ENCODE results near the gene MRAP. TPM values are rescaled to one million over a fixed set of nuclear protein-coding genes. Genes with fewer than 3 reads are reported as not detected.

Gene MRAP
- total and polyA plus RNA-seq, 10 of the 15 experiments (the other 5 are each of a cell fraction or from before 2014, with no cell fraction given), result 0.34 to 1.2 TPM; not detected in 8

- Histone ChIP-seq H3K9me3 (replicated peaks; ENCODE audit: control insufficient read depth, insufficient read depth, low read length) (no peaks in the 10 kb centered on the region; the same call in 2 of the 3 replicates), H3K79me2 (ENCODE audit: control insufficient read depth, insufficient read depth, low read length) (no peaks in the 10 kb centered on the region), H3K36me3 (ENCODE audit: control insufficient read depth in 2 of 2, insufficient read depth in 2 of 2, low read length in 1 of 2) (peaks cover 38 to 43% of the 10 kb centered on the region in 2 experiments), H3K9ac (ENCODE audit: control insufficient read depth, insufficient read depth, low read length) (no peak overlapping the region), H4K20me1 (ENCODE audit: control insufficient read depth, insufficient read depth) (no peaks in the 10 kb centered on the region), H2AFZ (ENCODE audit: control insufficient read depth, low read depth, low read length) (no peak overlapping the region), H3K4me3 (no peak overlapping the region), H3K27me3 (replicated peaks in 1 of 2; ENCODE audit: control insufficient read depth in 2 of 2, insufficient read depth in 2 of 2, low read length in 1 of 2) (no peaks in the 10 kb centered on the region), H3K27ac (ENCODE audit: control insufficient read depth, insufficient read depth) (no peak overlapping the region), H3K4me2 (ENCODE audit: control insufficient read depth, insufficient read depth) (no peak overlapping the region), H3K4me1 (ENCODE audit: control insufficient read depth, insufficient read depth, low read length) (no peaks in the 10 kb centered on the region)
- TF ChIP-seq STAT3 (IDR thresholded peaks at IDR 0.05; ENCODE audit: low read depth, low read length) (no peak), CHD4 (IDR thresholded peaks at IDR 0.05) (no peak), DPF2 (IDR thresholded peaks at IDR 0.05) (no peak), TCF3 (IDR thresholded peaks at IDR 0.05; ENCODE audit: borderline replicate concordance, insufficient read depth, low read depth, low read length) (no peak), TCF7 (IDR thresholded peaks at IDR 0.05; ENCODE audit: borderline replicate concordance) (no peak), MTA2 (IDR thresholded peaks at IDR 0.05; ENCODE audit: low read depth) (no peak), RAD21 (IDR thresholded peaks at IDR 0.05; ENCODE audit: insufficient read depth, low read depth, low read length) (no peak)
- TF ChIP-seq, protein P1, sequence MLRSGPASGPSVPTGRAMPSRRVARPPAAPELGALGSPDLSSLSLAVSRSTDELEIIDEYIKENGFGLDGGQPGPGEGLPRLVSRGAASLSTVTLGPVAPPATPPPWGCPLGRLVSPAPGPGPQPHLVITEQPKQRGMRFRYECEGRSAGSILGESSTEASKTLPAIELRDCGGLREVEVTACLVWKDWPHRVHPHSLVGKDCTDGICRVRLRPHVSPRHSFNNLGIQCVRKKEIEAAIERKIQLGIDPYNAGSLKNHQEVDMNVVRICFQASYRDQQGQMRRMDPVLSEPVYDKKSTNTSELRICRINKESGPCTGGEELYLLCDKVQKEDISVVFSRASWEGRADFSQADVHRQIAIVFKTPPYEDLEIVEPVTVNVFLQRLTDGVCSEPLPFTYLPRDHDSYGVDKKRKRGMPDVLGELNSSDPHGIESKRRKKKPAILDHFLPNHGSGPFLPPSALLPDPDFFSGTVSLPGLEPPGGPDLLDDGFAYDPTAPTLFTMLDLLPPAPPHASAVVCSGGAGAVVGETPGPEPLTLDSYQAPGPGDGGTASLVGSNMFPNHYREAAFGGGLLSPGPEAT (IDR thresholded peaks at IDR 0.05; ENCODE audit: low read depth), result no peak
- intact Hi-C loops (cut with micrococcal nuclease; ENCODE audit: unreplicated experiment), result no loop called here
- FAIRE-seq (no peak), DNase-seq (ENCODE audit: low read depth, low spot score) (no peak), ATAC-seq (no peak)
- in situ Hi-C loops (cut with MboI), result no loop called here
- WGBS (ENCODE audit: insufficient coverage, insufficient replicate concordance, low lambda C conversion rate, missing lambda C conversion rate), result 94% methylated on average over 10 of the region's 10 CpGs
- RAD21 ChIA-PET (ENCODE audit: unreplicated experiment), result no interaction called here
- CTCF ChIA-PET, result interaction anchor here (0.6 kb wide), 1 partner anchor 359 kb away, joined by 3 read pairs; no protein-coding TSS in a partner anchor
- BruUV-seq (replicated peaks), result no TSS peak
- SMC1A ChIA-PET (ENCODE audit: uncharacterized antibody, unreplicated experiment), result no interaction called here
- POLR2A ChIA-PET, result no interaction called here
Measured at GRCh38 chr21:32322676-32323075, 24.0 kb downstream of the MRAP start.
